HG03196 (cell line): ENCODE data around the gene NLRP5.
A peak's percentile ranks its signal among the peaks of the same experiment; 100 is the strongest.
"Not testable (repeated sequence)": the region's sequence is repeated elsewhere in the genome, so short reads cannot be mapped to it uniquely, and the experiment has no call there.

Source experiments
- ATAC-seq: cut with Tn5 transposase; IDR thresholded peaks from one replicate; pipeline ENCODE4 v1.9.1; 2021; ENCODE audit not compliant: unreplicated experiment

Gene NLRP5

GRCh38 chr19:55986487-55986886 lies at the start of gene NLRP5:
NLRP5 (plus strand) TSS chr19:55986775.
- no peak for ATAC-seq

- no peak for ATAC-seq
Observed at GRCh38 chr19:55939206-55939605, 47.4 kb upstream of the NLRP5 start.

DNA sequence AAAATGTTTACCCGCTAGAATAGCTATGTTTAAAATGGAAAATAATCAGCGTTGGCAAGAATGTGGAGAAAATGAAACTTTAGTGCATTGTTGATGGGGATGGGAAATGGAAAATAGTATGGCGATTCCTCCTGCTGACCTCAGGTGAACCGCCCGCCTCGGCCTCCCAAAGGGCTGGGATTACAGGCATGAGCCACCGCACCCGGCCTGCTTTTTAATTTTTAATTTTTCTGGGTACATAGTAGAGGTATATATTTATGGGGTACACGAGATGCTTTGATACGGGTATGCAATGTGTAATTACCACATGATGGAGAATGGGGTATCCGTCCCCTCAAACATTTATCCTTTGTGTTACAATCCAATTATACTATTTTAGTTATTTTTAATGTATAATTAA lies 46.3 kb upstream of the NLRP5 start:
- no peak for ATAC-seq

- ATAC-seq = no peak
Observed at GRCh38 chr19:55947532-55947931, 39.0 kb upstream of the NLRP5 start, which contains the start of gene NLRP8. NLRP8 (plus strand) TSS chr19:55947832.

GRCh38 chr19:55950566-55950965 lies 36.0 kb upstream of the NLRP5 start:
- not testable (repeated sequence) for ATAC-seq

- ATAC-seq = no peak
Observed at GRCh38 chr19:55956431-55956830, 30.1 kb upstream of the NLRP5 start.

GRCh38 chr19:55958356-55958755 lies 28.2 kb upstream of the NLRP5 start:
- ATAC-seq = no peak

DNA sequence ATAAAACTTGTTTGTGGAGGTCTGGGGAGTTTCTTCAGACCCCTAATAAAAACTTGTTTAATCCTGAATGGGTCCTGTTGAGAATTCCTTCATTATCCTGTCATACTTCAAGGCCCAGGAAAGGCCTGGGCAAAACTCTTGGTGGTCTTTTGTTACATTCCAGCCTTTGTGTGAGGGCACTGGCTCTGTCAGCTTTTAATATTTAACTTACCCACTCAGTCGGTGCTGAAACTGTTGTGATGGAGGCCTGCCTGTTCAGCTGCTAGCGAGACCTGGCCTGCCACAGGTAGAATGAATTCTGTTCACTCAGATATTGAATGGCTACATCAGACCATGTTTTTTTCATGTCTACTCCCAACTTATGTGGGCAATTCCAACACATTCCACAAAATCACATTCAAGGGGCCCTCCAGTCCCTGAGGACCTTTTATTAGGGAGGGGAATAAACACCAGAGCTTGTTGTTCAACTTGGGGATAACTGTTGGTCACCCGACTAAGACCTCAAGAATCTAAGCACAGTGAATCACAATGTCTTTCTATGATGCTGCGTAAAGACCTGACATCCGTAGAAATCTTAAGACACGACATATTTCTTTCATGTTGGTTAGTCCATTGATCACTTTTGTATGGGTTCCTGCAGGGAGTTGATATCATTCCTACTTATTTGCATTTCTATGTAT lies 26.4 kb upstream of the NLRP5 start:
- no peak for ATAC-seq

DNA sequence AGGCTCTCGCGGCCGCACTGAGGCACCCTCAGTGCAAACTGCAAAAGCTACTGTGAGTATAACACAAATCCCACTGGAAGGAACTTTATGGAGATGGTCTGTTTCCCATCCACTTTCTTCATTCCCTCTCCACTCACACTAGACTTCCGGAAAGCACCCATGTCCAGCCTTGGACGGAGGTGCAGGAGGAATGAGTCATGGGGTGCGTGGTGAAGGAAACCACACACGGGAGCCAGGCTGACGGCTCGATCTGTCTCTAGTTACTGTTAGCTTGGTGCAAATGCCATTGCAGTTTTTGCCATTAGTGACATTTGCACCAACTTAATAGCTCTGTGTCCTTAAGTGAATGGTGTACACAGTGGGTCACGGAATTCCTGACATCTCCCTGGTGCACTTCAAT lies 24.4 kb upstream of the NLRP5 start:
- no peak for ATAC-seq

DNA sequence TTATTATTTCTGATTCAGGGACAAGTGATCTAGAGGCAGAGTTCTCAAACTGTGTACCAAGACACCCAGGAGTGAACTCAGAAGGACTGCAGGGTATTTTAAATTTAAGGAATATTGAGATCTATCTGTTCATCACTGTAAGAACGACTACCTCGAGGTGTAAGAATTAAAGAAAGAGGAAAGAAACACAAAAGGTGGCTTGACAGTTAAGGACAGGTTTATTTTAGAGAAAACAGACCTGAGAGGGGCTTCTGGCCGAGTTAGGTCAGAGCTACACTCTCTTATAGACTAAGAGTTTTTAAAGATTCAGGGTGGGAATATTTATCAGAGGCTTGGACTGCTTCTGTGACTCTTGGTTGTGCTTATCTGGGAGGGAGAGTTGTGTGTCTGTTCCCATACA lies 12.6 kb upstream of the NLRP5 start:
- ATAC-seq = no peak

GRCh38 chr19:55980415-55980814 lies 6.2 kb upstream of the NLRP5 start:
- no peak for ATAC-seq

- ATAC-seq = no peak
Observed at GRCh38 chr19:55985254-55985653, 1.3 kb upstream of the NLRP5 start.

DNA sequence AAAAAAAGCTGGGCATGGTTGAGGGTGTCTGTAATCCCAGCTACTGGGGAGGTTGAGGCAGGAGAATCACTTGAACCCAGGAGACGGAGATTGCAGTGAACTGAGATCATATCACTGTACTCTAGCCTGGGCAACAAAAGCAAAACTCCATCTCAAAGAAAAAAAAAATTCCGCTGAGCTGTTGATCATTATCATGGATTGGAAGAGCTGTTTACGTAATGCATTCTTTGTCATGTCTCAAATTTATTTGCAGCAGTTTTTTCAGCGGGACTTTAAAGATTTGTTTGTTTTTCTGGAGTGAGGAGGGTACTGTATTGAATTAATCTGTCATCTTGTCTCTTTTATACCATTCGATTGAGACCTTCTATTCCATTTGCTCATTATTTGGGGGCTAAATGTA lies 4.3 kb downstream of the NLRP5 start:
- ATAC-seq = no peak

GRCh38 chr19:55993492-55993891 lies 6.9 kb downstream of the NLRP5 start:
- ATAC-seq = no peak

DNA sequence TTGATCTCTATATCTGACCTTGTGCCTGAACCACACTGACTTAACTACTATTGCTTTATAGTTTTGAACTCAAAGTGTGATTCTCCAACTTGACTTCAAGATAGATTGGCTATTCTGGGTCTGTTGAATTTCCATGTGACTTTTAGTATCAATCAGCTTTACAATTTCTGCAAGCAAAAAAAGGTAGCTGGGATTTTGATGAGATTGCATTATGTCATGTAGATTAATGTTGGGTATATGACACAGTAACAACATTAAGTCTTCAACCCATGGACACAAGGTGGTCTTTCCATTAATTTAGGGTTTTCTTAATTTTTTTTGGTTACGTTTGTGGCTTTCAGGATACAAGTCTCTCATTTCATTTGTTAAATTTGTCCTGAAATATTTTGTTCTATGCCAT lies 28.2 kb downstream of the NLRP5 start:
- ATAC-seq = no peak

- no peak for ATAC-seq
Observed at GRCh38 chr19:56015756-56016155, 29.2 kb downstream of the NLRP5 start.

DNA sequence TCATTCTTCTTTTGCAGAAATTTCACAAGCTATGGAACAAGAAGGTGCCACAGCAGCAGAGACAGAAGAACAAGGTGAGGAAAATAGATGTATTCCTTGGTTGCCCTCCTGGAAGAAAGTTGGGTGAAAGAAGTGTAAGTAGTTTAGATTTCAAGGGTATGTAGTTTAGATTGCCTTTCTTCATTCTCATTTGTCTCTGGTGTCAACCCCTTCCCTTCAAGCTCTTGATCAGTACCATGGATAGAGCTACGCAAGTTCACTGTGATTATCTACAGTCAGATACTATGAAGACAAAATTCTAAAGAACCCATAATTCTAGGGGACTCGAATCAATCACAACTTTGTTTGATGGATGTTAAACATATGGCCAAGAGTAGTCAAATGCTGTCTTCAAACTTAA lies 32.8 kb downstream of the NLRP5 start:
- not testable (repeated sequence) for ATAC-seq

DNA sequence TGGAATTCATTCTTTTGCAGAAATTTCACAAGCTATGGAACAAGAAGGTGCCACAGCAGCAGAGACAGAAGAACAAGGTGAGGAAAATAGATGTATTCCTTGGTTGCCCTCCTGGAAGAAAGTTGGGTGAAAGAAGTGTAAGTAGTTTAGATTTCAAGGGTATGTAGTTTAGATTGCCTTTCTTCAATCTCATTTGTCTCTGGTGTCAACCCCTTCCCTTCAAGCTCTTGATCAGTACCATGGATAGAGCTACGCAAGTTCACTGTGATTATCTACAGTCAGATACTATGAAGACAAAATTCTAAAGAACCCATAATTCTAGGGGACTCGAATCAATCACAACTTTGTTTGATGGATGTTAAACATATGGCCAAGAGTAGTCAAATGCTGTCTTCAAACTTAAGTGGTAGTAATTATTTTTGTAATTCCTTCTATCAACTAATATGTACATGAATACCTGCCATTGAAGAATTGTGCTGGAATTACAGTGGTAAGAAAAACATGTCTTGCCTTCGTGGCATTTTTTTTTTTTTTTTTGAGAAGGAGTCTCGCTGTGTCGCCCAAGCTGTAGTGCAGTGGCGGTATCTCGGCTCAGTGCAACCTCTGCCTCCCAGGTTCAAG lies 33.9 kb downstream of the NLRP5 start:
- not testable (repeated sequence) for ATAC-seq

- no peak for ATAC-seq
Observed at GRCh38 chr19:56026769-56027168, 40.2 kb downstream of the NLRP5 start.

- no peak for ATAC-seq
Observed at GRCh38 chr19:56053596-56053995, 67.0 kb downstream of the NLRP5 start.

DNA sequence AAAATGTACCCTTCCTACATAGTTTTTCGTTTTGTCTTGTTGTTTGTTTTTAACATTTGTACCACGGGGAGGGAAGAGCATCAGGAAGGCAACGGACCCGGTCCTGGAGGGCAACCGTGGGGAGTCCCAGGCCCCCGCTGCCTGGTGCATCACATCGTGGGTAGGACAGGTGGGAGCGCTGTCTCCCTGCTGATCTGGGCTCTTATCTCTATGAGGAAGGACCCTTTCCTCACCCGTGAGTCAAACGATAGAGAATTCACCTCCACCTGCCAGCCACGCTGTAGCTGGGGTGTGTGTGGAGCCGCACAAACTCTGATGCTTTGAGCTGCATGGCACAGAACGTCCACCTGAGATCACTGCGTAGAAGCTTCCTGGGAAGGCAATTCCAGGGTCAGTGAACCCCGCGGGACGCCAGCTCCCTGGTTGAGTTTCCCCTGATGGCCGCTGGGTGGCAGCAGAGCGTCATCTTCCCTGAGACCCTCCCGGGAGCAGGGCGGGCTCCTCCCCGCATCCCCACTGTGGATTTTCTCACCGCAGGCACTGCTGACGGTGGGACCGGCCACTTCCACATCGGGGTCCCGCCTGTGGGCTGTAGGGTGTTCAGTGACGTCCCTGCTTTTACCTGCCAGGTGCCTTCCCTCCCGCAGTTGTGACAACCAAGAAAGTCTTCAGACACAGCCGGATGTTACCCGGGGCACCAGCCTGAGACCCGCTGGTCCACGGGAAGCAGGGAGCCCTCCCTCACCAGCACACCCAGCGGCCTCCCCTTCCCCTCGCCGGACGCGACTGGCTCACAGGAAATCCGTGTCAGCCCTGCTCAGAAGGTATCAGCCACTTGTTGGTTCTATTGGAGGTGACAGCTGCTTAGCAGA lies 79.8 kb downstream of the NLRP5 start:
- peak; percentile 59 for ATAC-seq

DNA sequence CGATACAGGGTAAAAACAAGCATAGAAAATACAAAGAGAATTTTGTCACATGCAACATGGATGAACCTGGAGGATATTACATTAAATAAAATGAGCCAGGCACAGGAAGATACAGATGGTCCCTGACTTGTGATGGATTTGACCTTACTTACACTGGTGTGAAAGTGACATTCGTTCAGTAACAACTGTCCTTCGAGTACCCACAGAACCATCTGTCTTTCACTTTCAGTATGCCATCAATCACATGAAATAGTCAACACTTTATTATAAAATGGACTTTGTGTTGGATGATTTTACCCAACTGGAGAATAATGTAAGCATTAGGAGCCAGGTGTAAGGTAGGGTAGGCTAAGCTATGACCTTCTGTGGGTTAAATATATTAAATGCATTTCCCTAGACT lies 83.1 kb downstream of the NLRP5 start:
- ATAC-seq = no peak
